ENCODE data around the gene FRMD5.

The FRMD5 gene

GRCh38 chr15:44145495-44145894, 49.6 kb downstream of the FRMD5 start:
- no peak overlapping the region for H3K27ac ChIP-seq (ENCODE audit: insufficient read depth, low read length, poor library complexity, severe bottlenecking)
- no peaks in the 10 kb centered on the region for H3K9me3 ChIP-seq (ENCODE audit: control insufficient read depth, low read length)
- no peaks in the 10 kb centered on the region for H3K27me3 ChIP-seq (replicated peaks; ENCODE audit: control insufficient read depth, insufficient read depth, low read length, poor library complexity, severe bottlenecking)
- DNase-seq = no peak
- H3K4me3 ChIP-seq (ENCODE audit: insufficient read depth, low read depth, low read length, poor library complexity, severe bottlenecking) = no peak overlapping the region
- no peaks in the 10 kb centered on the region for H3K36me3 ChIP-seq (ENCODE audit: control insufficient read depth, insufficient read depth, low read length)
- no peaks in the 10 kb centered on the region for H3K4me1 ChIP-seq (ENCODE audit: control insufficient read depth, insufficient read depth, low read length, poor library complexity, severe bottlenecking)

- Histone ChIP-seq H3K27me3 (replicated peaks; ENCODE audit: control insufficient read depth, insufficient read depth, low read length, poor library complexity, severe bottlenecking) (no peaks in the 10 kb centered on the region), H3K36me3 (ENCODE audit: control insufficient read depth, insufficient read depth, low read length) (no peaks in the 10 kb centered on the region), H3K9me3 (ENCODE audit: control insufficient read depth, low read length) (no peaks in the 10 kb centered on the region), H3K27ac (ENCODE audit: insufficient read depth, low read length, poor library complexity, severe bottlenecking) (no peak overlapping the region), H3K4me1 (ENCODE audit: control insufficient read depth, insufficient read depth, low read length, poor library complexity, severe bottlenecking) (no peaks in the 10 kb centered on the region), H3K4me3 (ENCODE audit: insufficient read depth, low read depth, low read length, poor library complexity, severe bottlenecking) (no peak overlapping the region)
- no peak for DNase-seq
Observed at GRCh38 chr15:44144992-44145391, 50.1 kb downstream of the FRMD5 start.

GRCh38 chr15:44144184-44144583, 50.9 kb downstream of the FRMD5 start:
- no peaks in the 10 kb centered on the region for H3K9me3 ChIP-seq (ENCODE audit: control insufficient read depth, low read length)

GRCh38 chr15:44137750-44138149, 57.3 kb downstream of the FRMD5 start:
- Histone ChIP-seq H3K27me3 (replicated peaks; ENCODE audit: control insufficient read depth, insufficient read depth, low read length, poor library complexity, severe bottlenecking) (no peaks in the 10 kb centered on the region), H3K4me3 (ENCODE audit: insufficient read depth, low read depth, low read length, poor library complexity, severe bottlenecking) (no peak overlapping the region), H3K4me1 (ENCODE audit: control insufficient read depth, insufficient read depth, low read length, poor library complexity, severe bottlenecking) (no peaks in the 10 kb centered on the region), H3K36me3 (ENCODE audit: control insufficient read depth, insufficient read depth, low read length) (no peaks in the 10 kb centered on the region), H3K9me3 (ENCODE audit: control insufficient read depth, low read length) (no peaks in the 10 kb centered on the region), H3K27ac (ENCODE audit: insufficient read depth, low read length, poor library complexity, severe bottlenecking) (no peak overlapping the region)
- no peak for DNase-seq

More at GRCh38 chr15:44144184-44144583, 50.9 kb downstream of the FRMD5 start:
- Histone ChIP-seq H3K4me1 (ENCODE audit: control insufficient read depth, insufficient read depth, low read length, poor library complexity, severe bottlenecking) (no peaks in the 10 kb centered on the region), H3K4me3 (ENCODE audit: insufficient read depth, low read depth, low read length, poor library complexity, severe bottlenecking) (no peak overlapping the region), H3K36me3 (ENCODE audit: control insufficient read depth, insufficient read depth, low read length) (no peaks in the 10 kb centered on the region), H3K27me3 (replicated peaks; ENCODE audit: control insufficient read depth, insufficient read depth, low read length, poor library complexity, severe bottlenecking) (no peaks in the 10 kb centered on the region), H3K27ac (ENCODE audit: insufficient read depth, low read length, poor library complexity, severe bottlenecking) (no peak overlapping the region)
- no peak for DNase-seq

- H3K36me3 ChIP-seq (ENCODE audit: control insufficient read depth, insufficient read depth, low read length) = no peaks in the 10 kb centered on the region
- no peaks in the 10 kb centered on the region for H3K27me3 ChIP-seq (replicated peaks; ENCODE audit: control insufficient read depth, insufficient read depth, low read length, poor library complexity, severe bottlenecking)
- no peak overlapping the region for H3K27ac ChIP-seq (ENCODE audit: insufficient read depth, low read length, poor library complexity, severe bottlenecking)
- H3K9me3 ChIP-seq (ENCODE audit: control insufficient read depth, low read length) = no peaks in the 10 kb centered on the region
- no peak overlapping the region for H3K4me3 ChIP-seq (ENCODE audit: insufficient read depth, low read depth, low read length, poor library complexity, severe bottlenecking)
- H3K4me1 ChIP-seq (ENCODE audit: control insufficient read depth, insufficient read depth, low read length, poor library complexity, severe bottlenecking) = no peaks in the 10 kb centered on the region
- no peak for DNase-seq
Observed at GRCh38 chr15:44136991-44137477, 58.0 kb downstream of the FRMD5 start.

- Histone ChIP-seq H3K27ac (ENCODE audit: insufficient read depth, low read length, poor library complexity, severe bottlenecking) (no peak overlapping the region), H3K4me3 (ENCODE audit: insufficient read depth, low read depth, low read length, poor library complexity, severe bottlenecking) (no peak overlapping the region), H3K4me1 (ENCODE audit: control insufficient read depth, insufficient read depth, low read length, poor library complexity, severe bottlenecking) (no peaks in the 10 kb centered on the region), H3K9me3 (ENCODE audit: control insufficient read depth, low read length) (no peaks in the 10 kb centered on the region), H3K36me3 (ENCODE audit: control insufficient read depth, insufficient read depth, low read length) (no peaks in the 10 kb centered on the region), H3K27me3 (replicated peaks; ENCODE audit: control insufficient read depth, insufficient read depth, low read length, poor library complexity, severe bottlenecking) (no peaks in the 10 kb centered on the region)
- DNase-seq = no peak
Observed at GRCh38 chr15:44132057-44132456, 63.0 kb downstream of the FRMD5 start.

GRCh38 chr15:44130778-44131177, 64.3 kb downstream of the FRMD5 start:
- Histone ChIP-seq H3K27me3 (replicated peaks; ENCODE audit: control insufficient read depth, insufficient read depth, low read length, poor library complexity, severe bottlenecking) (no peaks in the 10 kb centered on the region), H3K27ac (ENCODE audit: insufficient read depth, low read length, poor library complexity, severe bottlenecking) (no peak overlapping the region), H3K9me3 (ENCODE audit: control insufficient read depth, low read length) (no peaks in the 10 kb centered on the region), H3K4me3 (ENCODE audit: insufficient read depth, low read depth, low read length, poor library complexity, severe bottlenecking) (no peak overlapping the region), H3K4me1 (ENCODE audit: control insufficient read depth, insufficient read depth, low read length, poor library complexity, severe bottlenecking) (no peaks in the 10 kb centered on the region), H3K36me3 (ENCODE audit: control insufficient read depth, insufficient read depth, low read length) (no peaks in the 10 kb centered on the region)
- no peak for DNase-seq

- Histone ChIP-seq H3K36me3 (ENCODE audit: control insufficient read depth, insufficient read depth, low read length) (no peaks in the 10 kb centered on the region), H3K27me3 (replicated peaks; ENCODE audit: control insufficient read depth, insufficient read depth, low read length, poor library complexity, severe bottlenecking) (no peaks in the 10 kb centered on the region), H3K4me3 (ENCODE audit: insufficient read depth, low read depth, low read length, poor library complexity, severe bottlenecking) (no peak overlapping the region), H3K9me3 (ENCODE audit: control insufficient read depth, low read length) (no peaks in the 10 kb centered on the region), H3K27ac (ENCODE audit: insufficient read depth, low read length, poor library complexity, severe bottlenecking) (no peak overlapping the region), H3K4me1 (ENCODE audit: control insufficient read depth, insufficient read depth, low read length, poor library complexity, severe bottlenecking) (no peaks in the 10 kb centered on the region)
- no peak for DNase-seq
Observed at GRCh38 chr15:44129911-44130310, 65.2 kb downstream of the FRMD5 start.

GRCh38 chr15:44128443-44128842, 66.6 kb downstream of the FRMD5 start:
- H3K36me3 ChIP-seq (ENCODE audit: control insufficient read depth, insufficient read depth, low read length) = no peaks in the 10 kb centered on the region
- no peak overlapping the region for H3K4me3 ChIP-seq (ENCODE audit: insufficient read depth, low read depth, low read length, poor library complexity, severe bottlenecking)
- no peaks in the 10 kb centered on the region for H3K27me3 ChIP-seq (replicated peaks; ENCODE audit: control insufficient read depth, insufficient read depth, low read length, poor library complexity, severe bottlenecking)
- no peaks in the 10 kb centered on the region for H3K4me1 ChIP-seq (ENCODE audit: control insufficient read depth, insufficient read depth, low read length, poor library complexity, severe bottlenecking)
- no peak overlapping the region for H3K27ac ChIP-seq (ENCODE audit: insufficient read depth, low read length, poor library complexity, severe bottlenecking)
- no peak for DNase-seq
- H3K9me3 ChIP-seq (ENCODE audit: control insufficient read depth, low read length) = no peaks in the 10 kb centered on the region

GRCh38 chr15:44125879-44126278, 69.2 kb downstream of the FRMD5 start:
- no peaks in the 10 kb centered on the region for H3K36me3 ChIP-seq (ENCODE audit: control insufficient read depth, insufficient read depth, low read length)
- no peak overlapping the region for H3K4me3 ChIP-seq (ENCODE audit: insufficient read depth, low read depth, low read length, poor library complexity, severe bottlenecking)
- DNase-seq = no peak
- no peak overlapping the region for H3K27ac ChIP-seq (ENCODE audit: insufficient read depth, low read length, poor library complexity, severe bottlenecking)
- no peaks in the 10 kb centered on the region for H3K4me1 ChIP-seq (ENCODE audit: control insufficient read depth, insufficient read depth, low read length, poor library complexity, severe bottlenecking)
- H3K9me3 ChIP-seq (ENCODE audit: control insufficient read depth, low read length) = no peaks in the 10 kb centered on the region
- H3K27me3 ChIP-seq (replicated peaks; ENCODE audit: control insufficient read depth, insufficient read depth, low read length, poor library complexity, severe bottlenecking) = no peaks in the 10 kb centered on the region
